Chondrocyte (in vitro differentiated cells): ENCODE measurements around the gene CEL. TPM values are rescaled to one million over a fixed set of nuclear protein-coding genes. Genes with fewer than 3 reads are reported as not detected.

Experiments
- DNase-seq: peaks from one replicate; pipeline ENCODE4 v3.0.0; 2021; ENCODE audit warnings: mixed read lengths, low spot score
- H3K27ac Mint-ChIP-seq: one replicate; pipeline ENCODE4 v1.8.0; 2021; ENCODE audit warnings: mild to moderate bottlenecking, moderate library complexity, mixed read lengths; ENCODE audit not compliant: unreplicated experiment
- H3K27me3 Mint-ChIP-seq: 2 replicates; pipeline ENCODE4 v1.8.0; 2021; ENCODE audit warnings: low read depth, mixed read lengths
- H3K36me3 Mint-ChIP-seq: 2 replicates; pipeline ENCODE4 v1.8.0; 2021; ENCODE audit warnings: low read depth, mixed read lengths
- H3K4me1 Mint-ChIP-seq: 2 replicates; pipeline ENCODE4 v1.8.0; 2021; ENCODE audit warnings: low read depth, mild to moderate bottlenecking, mixed read lengths
- H3K4me3 Mint-ChIP-seq: one replicate; pipeline ENCODE4 v1.8.0; 2021; ENCODE audit warnings: mild to moderate bottlenecking, moderate library complexity, mixed read lengths; ENCODE audit not compliant: unreplicated experiment
- H3K9me3 Mint-ChIP-seq: 2 replicates; pipeline ENCODE4 v1.8.0; 2021; ENCODE audit warnings: low read depth, mixed read lengths
- CTCF ChIP-seq: fragments of 200-600 bp; sonication (generic); IDR thresholded peaks from 2 replicates; pipeline ENCODE4 v1.5.0; 2021; ENCODE audit warnings: antibody characterized with exemption, mild to moderate bottlenecking, moderate library complexity
- microRNA-seq: library from miRNA; unstranded; fragments of <30 nt; microRNA quantifications from one replicate; pipeline ENCODE4 v1.2.0, GENCODE V29; 2020; ENCODE audit warnings: borderline number of aligned reads
- total RNA-seq: library from RNA; stranded (reverse); gene quantifications from 3 replicates; pipeline ENCODE4 v1.2.1, GENCODE V29; 2021

CEL gene
- total RNA-seq, 1 donor from 2014 or later = 0.87 TPM

GRCh38 chr9:133120501-133121197, 58.9 kb downstream of the CEL start:
- Mint-ChIP-seq H3K4me1 (peaks cover 12% of the 10 kb centered on the region), H3K27ac (no peak overlapping the region), H3K27me3 (peaks cover 9% of the 10 kb centered on the region), H3K9me3 (no peaks in the 10 kb centered on the region), H3K4me3 (peak overlapping the region; percentile 65), H3K36me3 (peaks cover 1% of the 10 kb centered on the region)
- no peak for DNase-seq
- peak; percentile 8 for TF ChIP-seq CTCF

Small RNA genes lying within 50 kb of the gene (microRNA-seq; reads per million reads assigned to microRNA genes)
- gene MIR6877 = 5.0 reads per million

Other genes with a start within 250 kb of the CEL start
- gene AK8, start 183.7 kb upstream of the CEL start, total RNA-seq = 0.22 to 1.5 TPM (median 0.33 TPM) in 3 replicates
- gene SPACA9, start 183.1 kb upstream of the CEL start, total RNA-seq = 3.3 to 5.4 TPM (median 3.7 TPM) in 3 replicates
- gene TSC1, start 117.4 kb upstream of the CEL start, total RNA-seq = 37.7 to 50.7 TPM (median 42.5 TPM) in 3 replicates
- gene GFI1B, start 83.3 kb upstream of the CEL start, total RNA-seq = not detected in 3 replicates
- 36.5 to 46.3 TPM (median 38.5 TPM) in 3 replicates for gene GTF3C5, start 31.0 kb upstream of the CEL start, total RNA-seq
- 16.1 to 19.0 TPM (median 17.5 TPM) in 3 replicates for gene RALGDS, start 59.3 kb downstream of the CEL start, total RNA-seq
- gene GBGT1, start 101.9 kb downstream of the CEL start, total RNA-seq = 2.1 to 8.1 TPM (median 5.8 TPM) in 3 replicates
- gene OBP2B, start 147.3 kb downstream of the CEL start, total RNA-seq = not detected in 3 replicates
- gene ABO, start 213.2 kb downstream of the CEL start, total RNA-seq = 0.17 TPM in 1 of 3 replicates, not detected in the others